Gastrocnemius medialis (tissue), 4 donors: ENCODE results near the gene PLIN1. TPM values are rescaled to one million over a fixed set of nuclear protein-coding genes. Genes with fewer than 3 reads are reported as not detected.

ENCODE experiments used
- ATAC-seq, 2 donors: fragments of 150-250 bp; one replicate each; pipeline ENCODE4 v1.9.1; 2016
- DNase-seq, 2 donors: peaks; one replicate each; pipeline ENCODE4 v3.0.0-alpha.2; 2019
- H3K27ac ChIP-seq, 4 donors: fragments of 200-600 bp; sonication (generic); 1 replicate in 1 of 4; 2 replicates in 3 of 4; pipeline ENCODE4 v1.5.1; 2016 to 2018; ENCODE audit warnings: mild to moderate bottlenecking in 2 of 4, moderate library complexity in 1 of 4
- H3K27me3 ChIP-seq, 3 donors: fragments of 200-600 bp; sonication (generic) in 2 of 3; 1 replicate in 1 of 3; 2 replicates in 2 of 3; pipeline versions ENCODE4 v1.5.1 to v1.6.0; 2016 to 2019; ENCODE audit warnings: mild to moderate bottlenecking in 1 of 3, moderate library complexity in 1 of 3
- H3K36me3 ChIP-seq, 2 donors: fragments of 200-600 bp; sonication (generic) in 1 of 2; one replicate each; pipeline ENCODE4 v1.5.1; 2017 to 2018
- H3K4me1 ChIP-seq, 2 donors: fragments of 200-600 bp; sonication (generic) in 1 of 2; one replicate each; pipeline ENCODE4 v1.5.1; 2016 to 2017; ENCODE audit warnings: mild to moderate bottlenecking in 2 of 2
- H3K4me3 ChIP-seq, 4 donors: fragments of 200-600 bp; sonication (generic) in 3 of 4; 1 replicate in 1 of 4; 2 replicates in 3 of 4; pipeline ENCODE4 v1.5.1; 2016 to 2019; ENCODE audit warnings: mild to moderate bottlenecking in 2 of 4
- H3K9me3 ChIP-seq, 3 donors: fragments of 200-600 bp; sonication (generic) in 2 of 3; 1 replicate in 1 of 3; 2 replicates in 2 of 3; pipeline ENCODE4 v1.5.1; 2016 to 2019
- POLR2A ChIP-seq, 2 donors: fragments of 450-650 bp; IDR thresholded peaks; one replicate each; pipeline ENCODE4 v1.6.1; 2017; ENCODE audit warnings: antibody characterized with exemption in 2 of 2, mild to moderate bottlenecking in 2 of 2, moderate library complexity in 2 of 2
- in situ Hi-C, 4 donors: fragments of 200-750 bp; cut with MboI; loops; one replicate each; pipeline versions ENCODE4 v1.15.0 to v1.8.0; 2017; ENCODE audit warnings: low sequenced_read_pairs in 4 of 4
- intact Hi-C: fragments of 100-400 bp; cut with DNase I; formaldehyde crosslinking; loops from one replicate; pipeline ENCODE4 v1.15.1; 2023; ENCODE audit warnings: low total_unique reads
- total RNA-seq, 4 donors: library from RNA; depleted of rRNA; stranded (reverse); fragments of >200 nt; gene quantifications; one replicate each; pipeline versions ENCODE4 v1.1.0 to v1.2.3, GENCODE V29; 2016
- TF ChIP-seq, protein P1 (sequence below), 5 experiments: fragments of 450-650 bp in 3 of 5; fragments of 200-600 bp in 2 of 5; sonication (generic) in 2 of 5; IDR thresholded peaks in 4 of 5; conservative IDR thresholded peaks in 1 of 5; 1 replicate in 4 of 5; 2 replicates in 1 of 5; pipeline ENCODE4 v1.5.1; 2016 to 2019; ENCODE audit warnings: antibody characterized with exemption in 5 of 5, mild to moderate bottlenecking in 3 of 5, moderate library complexity in 3 of 5

The PLIN1 gene
- total RNA-seq, 4 donors from 2014 or later, result 1.8 to 17.9 (median 6.3) TPM

DNA sequence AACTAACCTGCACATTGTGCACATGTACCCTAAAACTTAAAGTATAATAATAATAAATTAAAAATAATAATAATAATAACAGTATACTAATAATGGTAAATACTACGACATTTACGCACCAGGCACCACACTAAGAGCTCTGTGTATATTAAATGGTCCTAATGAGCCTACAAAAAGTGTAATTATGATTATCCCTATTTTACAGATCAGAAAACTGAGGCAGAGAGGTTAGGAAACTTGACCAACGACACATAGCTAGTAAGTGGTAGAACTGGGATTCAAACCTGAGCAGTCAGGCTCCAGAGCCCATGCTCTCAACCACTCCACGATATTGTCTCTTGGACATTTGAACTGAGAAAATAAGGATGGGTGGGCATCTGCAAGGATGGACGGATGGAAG, 38.9 kb downstream of the PLIN1 start:
- no peak overlapping the region for H3K4me3 ChIP-seq
- in situ Hi-C loops (no loop called here), intact Hi-C loops (loop anchor here (10.0 kb wide), 1 partner anchor 55 kb away; the partner anchor contains the start of genes PEX11A and WDR93)
- no peak overlapping the region for H3K27ac ChIP-seq
- no peaks in the 10 kb centered on the region for H3K9me3 ChIP-seq
- DNase-seq, result no peak
- ATAC-seq, result no peak
- H3K36me3 ChIP-seq, result no peaks in the 10 kb centered on the region
- no peaks in the 10 kb centered on the region for H3K4me1 ChIP-seq
- H3K27me3 ChIP-seq, result no peaks in the 10 kb centered on the region
- TF ChIP-seq POLR2A (IDR thresholded peaks at IDR 0.05), result no peak
- TF ChIP-seq, protein P1, sequence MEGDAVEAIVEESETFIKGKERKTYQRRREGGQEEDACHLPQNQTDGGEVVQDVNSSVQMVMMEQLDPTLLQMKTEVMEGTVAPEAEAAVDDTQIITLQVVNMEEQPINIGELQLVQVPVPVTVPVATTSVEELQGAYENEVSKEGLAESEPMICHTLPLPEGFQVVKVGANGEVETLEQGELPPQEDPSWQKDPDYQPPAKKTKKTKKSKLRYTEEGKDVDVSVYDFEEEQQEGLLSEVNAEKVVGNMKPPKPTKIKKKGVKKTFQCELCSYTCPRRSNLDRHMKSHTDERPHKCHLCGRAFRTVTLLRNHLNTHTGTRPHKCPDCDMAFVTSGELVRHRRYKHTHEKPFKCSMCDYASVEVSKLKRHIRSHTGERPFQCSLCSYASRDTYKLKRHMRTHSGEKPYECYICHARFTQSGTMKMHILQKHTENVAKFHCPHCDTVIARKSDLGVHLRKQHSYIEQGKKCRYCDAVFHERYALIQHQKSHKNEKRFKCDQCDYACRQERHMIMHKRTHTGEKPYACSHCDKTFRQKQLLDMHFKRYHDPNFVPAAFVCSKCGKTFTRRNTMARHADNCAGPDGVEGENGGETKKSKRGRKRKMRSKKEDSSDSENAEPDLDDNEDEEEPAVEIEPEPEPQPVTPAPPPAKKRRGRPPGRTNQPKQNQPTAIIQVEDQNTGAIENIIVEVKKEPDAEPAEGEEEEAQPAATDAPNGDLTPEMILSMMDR (IDR thresholded peaks at IDR 0.05 in 4 of 5, conservative IDR thresholded peaks at IDR 0.05 in 1 of 5), result no peak

- H3K4me3 ChIP-seq, result no peak overlapping the region
- ATAC-seq (no peak), DNase-seq (no peak)
- no peaks in the 10 kb centered on the region for H3K4me1 ChIP-seq
- H3K36me3 ChIP-seq, result no peaks in the 10 kb centered on the region
- H3K27ac ChIP-seq, result no peak overlapping the region
- TF ChIP-seq, protein P1 (IDR thresholded peaks at IDR 0.05 in 4 of 5, conservative IDR thresholded peaks at IDR 0.05 in 1 of 5), result no peak
- TF ChIP-seq POLR2A (IDR thresholded peaks at IDR 0.05), result no peak
- H3K27me3 ChIP-seq, result no peaks in the 10 kb centered on the region
- no peaks in the 10 kb centered on the region for H3K9me3 ChIP-seq
- in situ Hi-C loops (no loop called here), intact Hi-C loops (no loop called here)
These were observed 45.6 kb downstream of the PLIN1 start for GRCh38 chr15:89633585-89633984.

DNA sequence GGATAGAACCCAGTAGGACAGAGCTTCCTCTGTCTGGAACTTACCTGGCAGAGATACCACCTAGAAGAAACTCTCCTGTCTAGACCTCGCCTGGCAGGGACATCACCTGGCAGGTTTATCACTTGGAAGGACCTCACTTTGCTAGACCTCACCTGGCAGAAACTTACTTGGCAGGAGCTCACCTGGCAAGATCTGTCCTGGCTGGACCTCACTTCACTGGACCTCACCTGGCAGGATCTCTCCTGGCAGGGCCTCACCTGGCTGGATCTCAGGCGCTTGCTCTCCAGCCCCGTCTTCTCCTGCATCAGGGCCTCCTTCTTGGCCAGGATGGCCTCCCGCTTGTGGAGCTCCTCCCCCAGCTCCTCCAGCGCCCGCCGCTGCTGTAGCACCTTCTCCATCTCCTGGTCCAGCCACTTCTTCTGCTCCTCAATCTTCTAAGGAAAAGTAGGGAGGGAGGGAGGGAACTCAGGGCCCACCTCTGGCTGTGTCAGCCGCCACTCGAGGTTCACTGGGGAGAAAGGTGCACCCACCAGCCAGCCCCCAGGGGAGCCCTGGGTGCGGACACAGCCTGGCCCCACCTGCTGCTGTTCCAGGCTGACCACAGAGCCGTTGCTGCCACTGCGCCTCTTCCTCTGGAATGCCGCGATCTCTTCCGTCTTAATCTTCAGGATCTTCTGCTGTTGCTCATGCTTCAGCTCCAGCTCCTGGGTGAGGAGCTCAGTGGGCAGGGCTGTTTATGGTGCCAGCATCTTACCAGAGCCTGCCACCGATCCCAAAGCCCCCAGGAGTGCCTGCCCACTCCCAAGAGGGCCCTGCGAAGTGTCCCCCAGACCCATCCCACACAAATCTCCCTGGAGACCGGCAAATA, 46.4 kb downstream of the PLIN1 start:
- Histone ChIP-seq H3K4me3 (no peak overlapping the region), H3K27ac (no peak overlapping the region), H3K36me3 (no peaks in the 10 kb centered on the region), H3K9me3 (no peaks in the 10 kb centered on the region), H3K4me1 (no peaks in the 10 kb centered on the region), H3K27me3 (no peaks in the 10 kb centered on the region)
- intact Hi-C loops, result no loop called here
- in situ Hi-C loops, result no loop called here
- DNase-seq (no peak), ATAC-seq (no peak)
- no peak for TF ChIP-seq POLR2A (IDR thresholded peaks at IDR 0.05)
- TF ChIP-seq, protein P1 (IDR thresholded peaks at IDR 0.05 in 4 of 5, conservative IDR thresholded peaks at IDR 0.05 in 1 of 5), result no peak

DNA sequence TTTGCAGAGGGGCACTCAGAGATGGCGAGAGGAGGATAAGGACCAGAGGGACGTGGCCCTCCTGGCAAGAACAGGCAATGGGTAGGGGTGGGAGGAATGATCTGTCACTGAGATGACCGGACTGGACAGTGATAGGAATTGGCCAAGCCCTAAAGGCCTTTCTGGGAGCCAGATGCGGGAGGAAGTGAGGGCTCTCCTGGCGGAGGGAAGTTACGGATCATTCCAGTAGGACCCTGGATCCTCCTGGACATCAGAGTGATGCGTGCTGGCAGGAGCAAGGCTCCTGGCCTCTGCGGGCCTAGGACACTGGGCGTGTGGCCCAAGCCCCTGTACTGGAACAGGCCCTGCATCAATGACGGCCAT, 47.3 kb downstream of the PLIN1 start:
- Histone ChIP-seq H3K4me1 (no peaks in the 10 kb centered on the region), H3K4me3 (no peak overlapping the region), H3K9me3 (no peaks in the 10 kb centered on the region), H3K27ac (no peak overlapping the region), H3K36me3 (no peaks in the 10 kb centered on the region), H3K27me3 (no peaks in the 10 kb centered on the region)
- no peak for DNase-seq
- in situ Hi-C loops, result no loop called here
- no peak for TF ChIP-seq POLR2A (IDR thresholded peaks at IDR 0.05)
- TF ChIP-seq, protein P1 (IDR thresholded peaks at IDR 0.05 in 4 of 5, conservative IDR thresholded peaks at IDR 0.05 in 1 of 5), result no peak
- ATAC-seq, result no peak
- intact Hi-C loops, result no loop called here
